Measurements from ENCODE around the gene KDM1A.

KDM1A gene

GRCh38 chr1:23123528-23123927, 104.3 kb downstream of the KDM1A start:
- H3K27me3 ChIP-seq (replicated peaks; ENCODE audit: insufficient read depth, low read length) = no peaks in the 10 kb centered on the region
- H3K27ac ChIP-seq (ENCODE audit: low read length) = no peak overlapping the region
- peaks cover 6% of the 10 kb centered on the region for H3K4me1 ChIP-seq (ENCODE audit: low read length)
- H3K9me3 ChIP-seq (replicated peaks; ENCODE audit: insufficient read depth, low read length) = no peaks in the 10 kb centered on the region
- H3K4me3 ChIP-seq (ENCODE audit: low read length) = no peak overlapping the region
- no peak overlapping the region for H3K4me2 ChIP-seq (ENCODE audit: low read depth, low read length)
- H3K9me2 ChIP-seq (replicated peaks; ENCODE audit: insufficient read depth, low read length) = no peaks in the 10 kb centered on the region
- no peak overlapping the region for H3K9ac ChIP-seq (ENCODE audit: low read length)
- H3K79me2 ChIP-seq (ENCODE audit: low read length) = no peaks in the 10 kb centered on the region
- DNase-seq = no peak
- no peaks in the 10 kb centered on the region for H3K36me3 ChIP-seq (replicated peaks; ENCODE audit: insufficient read depth, low read length)
- H2AFZ ChIP-seq (ENCODE audit: low read length) = no peak overlapping the region
- no peaks in the 10 kb centered on the region for H4K20me1 ChIP-seq (ENCODE audit: insufficient read depth, low read length)
- no peaks in the 10 kb centered on the region for H3F3A ChIP-seq (ENCODE audit: insufficient read depth, low read length)
- TF ChIP-seq EZH2phosphoT487 (IDR thresholded peaks at IDR 0.05; ENCODE audit: low read length) (no peak), EZH2 (optimal IDR thresholded peaks at IDR 0.05; ENCODE audit: low read depth, low read length) (no peak), CTCF (IDR thresholded peaks at IDR 0.05; ENCODE audit: low read length) (no peak)

DNA sequence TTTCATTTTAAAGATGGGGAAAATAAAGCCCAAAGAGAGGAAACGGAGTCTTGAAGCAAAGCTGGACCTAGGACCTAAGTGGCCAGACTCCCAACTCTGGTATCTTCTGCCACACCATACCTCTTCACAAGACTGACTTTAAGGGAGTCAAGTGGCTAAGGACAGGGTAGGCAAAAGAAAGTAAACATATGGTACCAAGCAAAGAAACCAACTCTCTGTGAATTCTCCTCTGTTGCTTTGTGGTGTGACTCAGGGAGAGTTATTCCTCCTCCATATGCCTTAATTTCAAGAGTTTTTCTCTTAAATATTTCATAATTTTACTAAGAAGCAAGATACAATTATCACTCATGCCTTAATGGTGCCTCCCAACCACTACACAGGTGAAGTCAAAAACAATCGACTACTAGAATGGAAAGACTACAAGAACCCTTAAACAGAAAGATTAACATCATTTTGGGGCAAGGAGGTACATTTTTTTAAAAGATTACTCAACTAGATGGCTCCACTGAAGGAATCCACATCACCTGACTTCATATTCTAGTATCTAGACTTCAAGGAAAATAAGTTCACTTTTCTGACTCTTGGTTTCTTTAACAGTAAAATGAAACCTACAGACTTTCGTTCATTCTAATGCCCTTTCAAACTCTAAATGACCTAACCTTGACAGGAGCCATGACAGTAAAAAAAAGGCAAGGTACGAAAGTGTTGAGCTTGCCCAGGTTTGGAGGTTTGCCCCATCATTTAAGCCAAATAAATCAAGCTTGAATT, 105.2 kb downstream of the KDM1A start:
- Histone ChIP-seq H3F3A (ENCODE audit: insufficient read depth, low read length) (no peaks in the 10 kb centered on the region), H3K36me3 (replicated peaks; ENCODE audit: insufficient read depth, low read length) (no peaks in the 10 kb centered on the region), H4K20me1 (ENCODE audit: insufficient read depth, low read length) (no peaks in the 10 kb centered on the region), H2AFZ (ENCODE audit: low read length) (no peak overlapping the region), H3K9ac (ENCODE audit: low read length) (no peak overlapping the region), H3K27me3 (replicated peaks; ENCODE audit: insufficient read depth, low read length) (no peaks in the 10 kb centered on the region), H3K79me2 (ENCODE audit: low read length) (no peaks in the 10 kb centered on the region), H3K4me2 (ENCODE audit: low read depth, low read length) (no peak overlapping the region), H3K9me3 (replicated peaks; ENCODE audit: insufficient read depth, low read length) (no peaks in the 10 kb centered on the region), H3K27ac (ENCODE audit: low read length) (no peak overlapping the region), H3K4me1 (ENCODE audit: low read length) (peaks cover 5% of the 10 kb centered on the region), H3K4me3 (ENCODE audit: low read length) (no peak overlapping the region), H3K9me2 (replicated peaks; ENCODE audit: insufficient read depth, low read length) (no peaks in the 10 kb centered on the region)
- no peak for DNase-seq
- no peak for TF ChIP-seq CTCF (IDR thresholded peaks at IDR 0.05; ENCODE audit: low read length)

DNA sequence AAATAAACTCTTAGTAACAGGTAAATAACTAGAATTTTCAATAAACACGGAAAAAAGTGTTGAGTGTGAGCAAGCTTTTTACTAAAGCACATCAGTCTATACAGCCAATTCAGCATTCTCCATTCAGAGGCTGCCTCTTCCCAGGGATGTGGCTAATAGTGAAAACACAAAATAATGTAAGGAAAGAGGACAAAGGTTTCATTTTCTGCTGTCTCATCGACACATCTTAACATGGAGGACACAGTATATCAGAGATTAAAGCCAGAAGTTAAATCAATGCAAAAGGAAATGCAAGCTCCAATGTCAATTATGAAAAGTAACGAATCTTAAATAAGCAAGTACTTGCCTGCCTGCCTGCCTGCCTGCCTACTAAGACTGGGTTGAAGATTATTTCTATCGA, 106.2 kb downstream of the KDM1A start:
- Histone ChIP-seq H3K9ac (ENCODE audit: low read length) (no peak overlapping the region), H3K27ac (ENCODE audit: low read length) (no peak overlapping the region), H3K9me2 (replicated peaks; ENCODE audit: insufficient read depth, low read length) (no peaks in the 10 kb centered on the region), H3F3A (ENCODE audit: insufficient read depth, low read length) (no peaks in the 10 kb centered on the region), H3K4me1 (ENCODE audit: low read length) (no peaks in the 10 kb centered on the region), H3K36me3 (replicated peaks; ENCODE audit: insufficient read depth, low read length) (no peaks in the 10 kb centered on the region), H3K4me3 (ENCODE audit: low read length) (no peak overlapping the region), H3K9me3 (replicated peaks; ENCODE audit: insufficient read depth, low read length) (no peaks in the 10 kb centered on the region), H3K27me3 (replicated peaks; ENCODE audit: insufficient read depth, low read length) (no peaks in the 10 kb centered on the region), H3K4me2 (ENCODE audit: low read depth, low read length) (no peak overlapping the region), H2AFZ (ENCODE audit: low read length) (no peak overlapping the region), H4K20me1 (ENCODE audit: insufficient read depth, low read length) (no peaks in the 10 kb centered on the region), H3K79me2 (ENCODE audit: low read length) (no peaks in the 10 kb centered on the region)
- TF ChIP-seq EZH2phosphoT487 (IDR thresholded peaks at IDR 0.05; ENCODE audit: low read length) = no peak
- no peak for TF ChIP-seq CTCF (IDR thresholded peaks at IDR 0.05; ENCODE audit: low read length)
- TF ChIP-seq EZH2 (optimal IDR thresholded peaks at IDR 0.05; ENCODE audit: low read depth, low read length) = no peak
- DNase-seq = no peak

Data from MM.1S (cell line).